HUES6 (cell line): Measurements from ENCODE around the gene CPE.

Experiments
- H3K27ac ChIP-seq: 2 replicates; pipeline ENCODE4 v1.7.0; 2013; ENCODE audit warnings: low read depth, mild to moderate bottlenecking, low read length, inconsistent platforms
- H3K27me3 ChIP-seq: 2 replicates; pipeline ENCODE4 v1.6.1; 2013; ENCODE audit warnings: low read length; ENCODE audit not compliant: control insufficient read depth, insufficient read depth
- H3K36me3 ChIP-seq: 2 replicates; pipeline ENCODE4 v1.6.1; 2013; ENCODE audit warnings: low read length; ENCODE audit not compliant: control insufficient read depth, insufficient read depth
- H3K4me1 ChIP-seq: 2 replicates; pipeline ENCODE4 v1.6.1; 2013; ENCODE audit warnings: low read length; ENCODE audit not compliant: control insufficient read depth, insufficient read depth
- H3K4me3 ChIP-seq: 2 replicates; pipeline ENCODE4 v1.5.1; 2013; ENCODE audit warnings: low read depth, low read length
- H3K9ac ChIP-seq: one replicate; pipeline ENCODE4 v1.6.1; 2013; ENCODE audit warnings: mild to moderate bottlenecking, low read length
- H3K9me3 ChIP-seq: 2 replicates; pipeline ENCODE4 v1.6.1; 2013; ENCODE audit warnings: low read depth, low read length; ENCODE audit not compliant: control insufficient read depth, insufficient read depth

Gene CPE

GRCh38 chr4:165464376-165464775 is 85.6 kb downstream of the CPE start:
- H3K36me3 ChIP-seq: no peaks in the 10 kb centered on the region
- no peak overlapping the region for H3K9ac ChIP-seq
- H3K4me1 ChIP-seq: no peaks in the 10 kb centered on the region
- H3K27me3 ChIP-seq: no peaks in the 10 kb centered on the region
- no peak overlapping the region for H3K27ac ChIP-seq
- no peaks in the 10 kb centered on the region for H3K9me3 ChIP-seq
- H3K4me3 ChIP-seq: no peak overlapping the region

DNA sequence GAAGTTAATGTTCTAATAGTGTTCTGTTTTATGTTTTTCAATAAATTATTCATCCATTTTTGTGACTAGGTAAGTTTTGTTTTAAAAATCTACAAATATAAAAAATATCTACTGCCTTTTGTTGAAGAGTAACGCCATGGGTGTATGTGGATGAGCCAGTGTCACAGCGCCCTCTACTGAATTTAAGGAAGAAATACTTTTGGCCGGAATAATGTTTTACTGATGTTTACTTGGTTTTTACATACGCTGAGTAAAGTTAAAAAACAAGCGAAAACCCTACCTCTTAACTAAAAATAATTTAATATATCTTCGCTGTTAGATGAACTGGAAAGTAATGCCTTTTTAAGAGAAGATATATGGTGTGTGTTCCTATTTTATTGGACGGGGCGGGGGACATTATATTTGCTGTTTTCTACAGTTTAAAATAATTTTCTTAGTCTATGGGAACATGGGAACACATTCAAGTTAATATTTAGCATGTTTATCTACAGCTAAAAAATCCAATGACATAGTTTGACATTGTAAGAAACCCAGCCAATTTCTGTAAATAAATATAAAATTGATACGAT is 86.1 kb downstream of the CPE start:
- Histone ChIP-seq H3K9me3 (peaks cover 3% of the 10 kb centered on the region; the same call in 1 of the 2 replicates), H3K9ac (no peak overlapping the region), H3K36me3 (no peaks in the 10 kb centered on the region), H3K4me1 (no peaks in the 10 kb centered on the region), H3K27ac (no peak overlapping the region), H3K4me3 (no peak overlapping the region), H3K27me3 (no peaks in the 10 kb centered on the region)

DNA sequence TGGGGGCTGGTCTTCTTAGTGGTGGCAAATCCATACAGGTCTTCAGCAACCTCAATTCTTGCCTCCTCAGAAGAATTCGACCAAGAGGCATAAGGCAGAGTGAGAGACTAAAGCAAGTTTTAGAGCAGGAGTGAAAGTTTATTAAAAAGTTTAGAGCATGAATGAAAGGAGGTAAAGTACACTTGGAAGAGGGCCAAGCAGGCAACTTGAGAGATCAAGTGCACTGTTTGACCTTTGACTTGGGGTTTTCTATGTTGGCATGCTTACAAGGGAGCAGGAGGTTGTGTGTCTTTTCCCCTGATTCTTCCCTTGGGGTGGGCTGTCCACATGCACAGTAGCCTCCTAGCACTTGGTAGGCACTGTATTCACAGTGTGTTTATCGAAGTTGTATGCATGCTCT is 91.2 kb downstream of the CPE start:
- H3K36me3 ChIP-seq: no peaks in the 10 kb centered on the region
- H3K27ac ChIP-seq: no peak overlapping the region
- no peaks in the 10 kb centered on the region for H3K27me3 ChIP-seq
- H3K9me3 ChIP-seq: peaks cover 53% of the 10 kb centered on the region
- no peaks in the 10 kb centered on the region for H3K4me1 ChIP-seq
- H3K9ac ChIP-seq: no peak overlapping the region
- no peak overlapping the region for H3K4me3 ChIP-seq

GRCh38 chr4:165472943-165473676 is 94.3 kb downstream of the CPE start:
- Histone ChIP-seq H3K9me3 (peaks cover 67% of the 10 kb centered on the region), H3K27ac (no peak overlapping the region), H3K9ac (no peak overlapping the region), H3K27me3 (no peaks in the 10 kb centered on the region), H3K36me3 (no peaks in the 10 kb centered on the region), H3K4me3 (no peak overlapping the region), H3K4me1 (no peaks in the 10 kb centered on the region)

- H3K4me1 ChIP-seq: no peaks in the 10 kb centered on the region
- H3K27ac ChIP-seq: no peak overlapping the region
- no peak overlapping the region for H3K9ac ChIP-seq
- H3K27me3 ChIP-seq: no peaks in the 10 kb centered on the region
- no peak overlapping the region for H3K4me3 ChIP-seq
- no peaks in the 10 kb centered on the region for H3K36me3 ChIP-seq
- H3K9me3 ChIP-seq: peaks cover 62% of the 10 kb centered on the region
Observed at GRCh38 chr4:165474784-165475705, 96.2 kb downstream of the CPE start.

GRCh38 chr4:165475706-165476070 is 96.9 kb downstream of the CPE start:
- Histone ChIP-seq H3K9me3 (peaks cover 56% of the 10 kb centered on the region), H3K4me3 (no peak overlapping the region), H3K4me1 (no peaks in the 10 kb centered on the region), H3K9ac (no peak overlapping the region), H3K27me3 (no peaks in the 10 kb centered on the region), H3K27ac (no peak overlapping the region), H3K36me3 (no peaks in the 10 kb centered on the region)

GRCh38 chr4:165476214-165477098 is 97.6 kb downstream of the CPE start:
- Histone ChIP-seq H3K27ac (no peak overlapping the region), H3K4me3 (no peak overlapping the region), H3K36me3 (no peaks in the 10 kb centered on the region), H3K9me3 (peaks cover 48% of the 10 kb centered on the region), H3K9ac (no peak overlapping the region), H3K27me3 (no peaks in the 10 kb centered on the region), H3K4me1 (no peaks in the 10 kb centered on the region)

- H3K4me3 ChIP-seq: no peak overlapping the region
- H3K4me1 ChIP-seq: no peaks in the 10 kb centered on the region
- H3K27ac ChIP-seq: no peak overlapping the region
- peaks cover 35% of the 10 kb centered on the region for H3K9me3 ChIP-seq
- no peaks in the 10 kb centered on the region for H3K36me3 ChIP-seq
- H3K9ac ChIP-seq: no peak overlapping the region
- no peaks in the 10 kb centered on the region for H3K27me3 ChIP-seq
Observed at GRCh38 chr4:165477799-165478198, 99.0 kb downstream of the CPE start.

- H3K9me3 ChIP-seq: peaks cover 31% of the 10 kb centered on the region
- no peaks in the 10 kb centered on the region for H3K4me1 ChIP-seq
- H3K9ac ChIP-seq: no peak overlapping the region
- H3K27me3 ChIP-seq: no peaks in the 10 kb centered on the region
- no peak overlapping the region for H3K4me3 ChIP-seq
- no peaks in the 10 kb centered on the region for H3K36me3 ChIP-seq
- no peak overlapping the region for H3K27ac ChIP-seq
Observed at GRCh38 chr4:165478260-165478659, 99.5 kb downstream of the CPE start.

GRCh38 chr4:165481053-165481835 is 102.4 kb downstream of the CPE start:
- Histone ChIP-seq H3K9me3 (peaks cover 1% of the 10 kb centered on the region), H3K36me3 (no peaks in the 10 kb centered on the region), H3K27me3 (no peaks in the 10 kb centered on the region), H3K4me1 (no peaks in the 10 kb centered on the region), H3K27ac (no peak overlapping the region), H3K9ac (no peak overlapping the region), H3K4me3 (no peak overlapping the region)
